T-helper 17 cell (primary cell): Measurements from ENCODE around the gene RASGRF2. TPM values are rescaled to one million over a fixed set of nuclear protein-coding genes. Genes with fewer than 3 reads are reported as not detected.

Source experiments
- ATAC-seq: fragments of 150-1000 bp; cut with Tn5 transposase; 2 replicates; pipeline ENCODE4 v1.10.0; 2021; ENCODE audit warnings: mild to moderate bottlenecking, moderate library complexity
- DNase-seq, 3 donors: peaks; one replicate each; pipeline versions ENCODE4 v3.0.0 to v3.0.0-alpha.2; 2020 to 2021
- H3K9me3 ChIP-seq: one replicate; pipeline ENCODE4 v1.7.0; 2013; ENCODE audit warnings: low read length, mild to moderate bottlenecking; ENCODE audit not compliant: control insufficient read depth, poor library complexity, severe bottlenecking
- H3K27ac Mint-ChIP-seq: one replicate; pipeline ENCODE4 v1.8.0; 2022; ENCODE audit warnings: mild to moderate bottlenecking, moderate library complexity, mixed read lengths
- H3K27me3 Mint-ChIP-seq: one replicate; pipeline ENCODE4 v1.8.0; 2022; ENCODE audit warnings: mixed read lengths
- H3K36me3 Mint-ChIP-seq: one replicate; pipeline ENCODE4 v1.8.0; 2022; ENCODE audit warnings: low read depth, mixed read lengths
- H3K4me1 Mint-ChIP-seq: one replicate; pipeline ENCODE4 v1.8.0; 2022; ENCODE audit warnings: mild to moderate bottlenecking, mixed read lengths
- H3K4me3 Mint-ChIP-seq: one replicate; pipeline ENCODE4 v1.8.0; 2022; ENCODE audit warnings: mild to moderate bottlenecking, moderate library complexity, mixed read lengths
- total RNA-seq, 4 donors: library from RNA in 2 of 4; stranded (reverse) in 2 of 4; gene quantifications; one replicate each; pipeline ENCODE4 v1.2.3 and lab custom pipeline; 2022 to 2026

Gene RASGRF2, protein sequence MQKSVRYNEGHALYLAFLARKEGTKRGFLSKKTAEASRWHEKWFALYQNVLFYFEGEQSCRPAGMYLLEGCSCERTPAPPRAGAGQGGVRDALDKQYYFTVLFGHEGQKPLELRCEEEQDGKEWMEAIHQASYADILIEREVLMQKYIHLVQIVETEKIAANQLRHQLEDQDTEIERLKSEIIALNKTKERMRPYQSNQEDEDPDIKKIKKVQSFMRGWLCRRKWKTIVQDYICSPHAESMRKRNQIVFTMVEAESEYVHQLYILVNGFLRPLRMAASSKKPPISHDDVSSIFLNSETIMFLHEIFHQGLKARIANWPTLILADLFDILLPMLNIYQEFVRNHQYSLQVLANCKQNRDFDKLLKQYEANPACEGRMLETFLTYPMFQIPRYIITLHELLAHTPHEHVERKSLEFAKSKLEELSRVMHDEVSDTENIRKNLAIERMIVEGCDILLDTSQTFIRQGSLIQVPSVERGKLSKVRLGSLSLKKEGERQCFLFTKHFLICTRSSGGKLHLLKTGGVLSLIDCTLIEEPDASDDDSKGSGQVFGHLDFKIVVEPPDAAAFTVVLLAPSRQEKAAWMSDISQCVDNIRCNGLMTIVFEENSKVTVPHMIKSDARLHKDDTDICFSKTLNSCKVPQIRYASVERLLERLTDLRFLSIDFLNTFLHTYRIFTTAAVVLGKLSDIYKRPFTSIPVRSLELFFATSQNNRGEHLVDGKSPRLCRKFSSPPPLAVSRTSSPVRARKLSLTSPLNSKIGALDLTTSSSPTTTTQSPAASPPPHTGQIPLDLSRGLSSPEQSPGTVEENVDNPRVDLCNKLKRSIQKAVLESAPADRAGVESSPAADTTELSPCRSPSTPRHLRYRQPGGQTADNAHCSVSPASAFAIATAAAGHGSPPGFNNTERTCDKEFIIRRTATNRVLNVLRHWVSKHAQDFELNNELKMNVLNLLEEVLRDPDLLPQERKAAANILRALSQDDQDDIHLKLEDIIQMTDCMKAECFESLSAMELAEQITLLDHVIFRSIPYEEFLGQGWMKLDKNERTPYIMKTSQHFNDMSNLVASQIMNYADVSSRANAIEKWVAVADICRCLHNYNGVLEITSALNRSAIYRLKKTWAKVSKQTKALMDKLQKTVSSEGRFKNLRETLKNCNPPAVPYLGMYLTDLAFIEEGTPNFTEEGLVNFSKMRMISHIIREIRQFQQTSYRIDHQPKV (N-terminal part only)
- 10 to 100 TPM; 21.3 to 32.3 TPM for total RNA-seq
- 30.6 to 43.6 reads per million in 2 donors for total RNA-seq (lab: John Stamatoyannopoulos, UW)

DNA sequence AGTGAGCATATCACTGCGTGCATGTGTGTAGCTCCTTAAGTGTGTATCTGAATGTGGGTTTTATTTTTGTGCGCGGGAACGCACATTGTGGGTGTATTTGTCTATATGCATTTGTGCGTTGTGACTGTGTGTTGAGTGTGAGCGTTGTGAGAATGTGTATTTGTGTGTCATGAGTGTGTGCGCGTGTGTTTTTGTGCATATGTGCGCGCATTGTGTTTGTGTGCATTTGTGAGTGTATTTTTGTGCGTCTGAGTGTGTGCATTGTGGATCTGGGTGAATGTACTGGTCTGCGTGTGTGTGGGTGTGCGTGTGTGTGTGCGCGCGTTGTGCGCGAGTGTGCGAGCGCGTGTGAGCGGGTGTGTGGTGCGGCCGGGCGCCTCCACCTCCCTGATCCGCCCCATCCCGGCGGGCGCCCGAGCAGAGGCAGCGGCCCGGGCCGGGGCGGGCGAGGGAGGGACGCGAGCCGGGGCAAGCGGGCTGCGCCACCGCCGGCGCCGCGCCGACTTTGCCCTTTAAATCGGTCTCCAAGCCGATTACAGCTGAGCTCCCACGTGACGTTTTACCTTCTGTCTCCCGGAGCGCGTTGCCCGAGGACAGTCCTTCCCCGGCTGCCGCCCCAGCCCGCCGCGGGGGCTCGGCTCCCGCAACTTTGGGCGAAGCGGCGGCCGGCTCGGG is at the start of gene RASGRF2:
Gene RASGRF2, plus strand, starts transcription at position 596 of the 675 bp plus-strand sequence. CDS start 376 bp downstream, outside the sequence.
- ATAC-seq (peak; percentile 53), DNase-seq (peak; percentile 17 to 32 (median 29))
- Mint-ChIP-seq H3K4me3 (peak within 1 kb of the TSS; percentile 99), H3K4me1 (peaks cover 45% of the 10 kb centered on the region), H3K27ac (peak within 1 kb of the TSS; percentile 91), H3K36me3 (peaks cover 7% of the 10 kb centered on the region), H3K27me3 (no peaks in the 10 kb centered on the region)
- no peaks in the 10 kb centered on the region for H3K9me3 ChIP-seq

DNA sequence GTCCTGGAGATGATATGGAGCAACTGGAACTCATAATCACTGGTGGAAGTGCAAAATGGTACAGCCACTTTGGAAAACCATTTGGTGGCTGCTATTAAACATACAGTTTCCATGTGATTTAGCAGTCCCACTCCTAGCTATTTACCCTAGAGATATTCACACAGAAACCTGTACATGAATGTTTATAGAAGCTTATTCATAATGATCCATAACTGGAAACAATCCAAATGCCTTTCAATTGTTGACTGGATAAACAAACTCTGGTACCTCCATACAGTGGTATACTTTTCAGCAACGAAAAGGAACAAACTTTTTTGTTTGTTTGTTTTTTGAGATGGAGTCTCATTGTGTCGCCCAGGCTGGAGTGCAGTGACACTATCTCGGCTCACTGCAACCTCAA is 47.7 kb upstream of the RASGRF2 start:
- DNase-seq, result no peak
- no peak for ATAC-seq
- Mint-ChIP-seq H3K27me3 (no peaks in the 10 kb centered on the region), H3K4me3 (no peak overlapping the region), H3K27ac (no peak overlapping the region), H3K36me3 (no peaks in the 10 kb centered on the region), H3K4me1 (peaks cover 2% of the 10 kb centered on the region)
- H3K9me3 ChIP-seq, result no peaks in the 10 kb centered on the region

DNA sequence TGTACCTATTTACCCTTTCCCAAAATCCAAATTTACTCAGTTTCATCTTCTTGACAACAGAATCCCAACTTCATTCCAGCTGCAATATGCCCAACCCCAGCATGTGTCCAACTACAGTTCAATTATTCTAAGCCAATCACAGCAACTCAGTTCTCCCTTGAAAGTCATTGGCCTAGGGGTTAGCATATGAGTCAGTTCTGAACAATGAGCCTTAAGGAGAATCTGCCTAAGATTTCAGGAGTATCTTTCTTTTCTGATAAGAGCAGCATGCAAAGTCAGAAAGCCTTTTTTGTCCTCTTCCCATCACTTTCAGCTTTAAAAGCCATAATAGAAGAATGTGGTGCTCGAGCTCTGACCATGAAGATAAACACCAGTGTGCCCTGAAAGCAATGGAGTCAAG is 44.4 kb upstream of the RASGRF2 start:
- Mint-ChIP-seq H3K27ac (no peak overlapping the region), H3K36me3 (no peaks in the 10 kb centered on the region), H3K27me3 (no peaks in the 10 kb centered on the region), H3K4me1 (peaks cover 4% of the 10 kb centered on the region), H3K4me3 (no peak overlapping the region)
- no peaks in the 10 kb centered on the region for H3K9me3 ChIP-seq
- no peak for DNase-seq
- ATAC-seq, result no peak

DNA sequence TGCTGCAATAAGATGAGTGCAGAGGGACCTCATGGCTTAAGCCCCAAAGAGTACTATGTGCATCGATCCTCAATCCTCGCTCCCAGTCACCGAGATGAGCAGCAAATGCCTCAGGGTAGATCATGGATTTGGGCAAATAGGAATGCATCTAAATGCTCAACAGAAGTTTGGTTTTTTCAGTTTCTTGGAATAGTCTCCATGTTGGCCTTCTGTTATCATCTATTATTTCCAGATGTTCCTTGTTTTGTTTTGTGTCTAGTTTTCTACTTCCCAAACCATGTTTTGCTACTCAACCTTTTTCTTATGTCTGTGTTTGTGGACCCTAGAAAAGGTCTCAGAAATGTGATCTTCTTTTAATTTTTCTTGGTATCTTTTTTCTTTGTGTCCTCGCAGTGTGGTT is 43.5 kb upstream of the RASGRF2 start:
- ATAC-seq, result no peak
- no peak for DNase-seq
- Mint-ChIP-seq H3K27me3 (no peaks in the 10 kb centered on the region), H3K27ac (no peak overlapping the region), H3K4me1 (peaks cover 4% of the 10 kb centered on the region), H3K4me3 (no peak overlapping the region), H3K36me3 (no peaks in the 10 kb centered on the region)
- no peaks in the 10 kb centered on the region for H3K9me3 ChIP-seq

DNA sequence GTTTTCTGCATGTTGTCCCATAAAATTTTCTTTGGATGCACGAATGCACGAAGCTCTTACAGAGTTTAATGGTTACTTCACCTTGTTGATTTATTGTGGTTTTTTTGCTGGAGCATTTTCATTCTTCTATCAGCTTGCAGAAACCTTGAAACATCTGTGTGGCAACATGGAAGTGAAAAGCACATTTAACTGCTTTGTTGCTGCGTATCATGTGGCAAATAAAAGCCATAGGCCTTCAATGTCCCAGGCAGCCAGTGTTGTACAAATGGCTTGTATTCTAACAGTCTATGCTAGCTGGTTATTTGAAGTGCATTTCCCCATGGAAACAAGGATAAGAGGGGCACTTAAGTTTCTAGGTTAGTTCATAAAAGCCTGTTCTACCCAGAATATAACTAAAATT is 42.5 kb upstream of the RASGRF2 start:
- Mint-ChIP-seq H3K27me3 (no peaks in the 10 kb centered on the region), H3K4me3 (no peak overlapping the region), H3K36me3 (no peaks in the 10 kb centered on the region), H3K4me1 (peaks cover 4% of the 10 kb centered on the region), H3K27ac (no peak overlapping the region)
- ATAC-seq, result no peak
- no peaks in the 10 kb centered on the region for H3K9me3 ChIP-seq
- DNase-seq, result no peak

DNA sequence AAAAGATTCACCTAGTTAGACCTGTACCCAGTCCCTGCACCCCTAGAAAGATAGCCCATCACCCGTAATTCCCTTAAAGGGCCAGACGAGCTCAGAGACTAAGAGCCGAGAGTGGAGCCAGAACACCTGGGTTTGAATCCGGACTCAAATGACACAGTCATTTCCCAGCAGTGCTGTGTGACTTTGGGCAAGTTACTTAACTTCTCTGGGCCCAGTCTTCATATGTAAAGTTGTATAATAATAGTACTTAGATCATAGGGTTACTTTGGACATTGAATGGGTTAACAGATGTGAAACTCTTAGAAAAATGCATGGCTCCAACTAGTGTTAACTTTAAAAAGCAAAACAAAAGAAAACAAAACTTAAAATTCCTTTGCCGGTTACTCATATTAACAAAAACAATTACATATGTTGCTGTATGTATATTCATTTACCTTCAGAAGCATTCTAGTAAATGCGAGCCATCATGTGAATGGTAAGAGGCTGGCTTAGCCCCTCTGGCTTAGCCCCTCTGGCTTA is 40.4 kb upstream of the RASGRF2 start:
- no peak overlapping the region for H3K4me3 Mint-ChIP-seq
- peak overlapping the region; percentile 1 for H3K27ac Mint-ChIP-seq
- ATAC-seq, result no peak
- DNase-seq, result no peak
- no peaks in the 10 kb centered on the region for H3K27me3 Mint-ChIP-seq
- peaks cover 4% of the 10 kb centered on the region for H3K4me1 Mint-ChIP-seq
- H3K9me3 ChIP-seq, result no peaks in the 10 kb centered on the region
- no peaks in the 10 kb centered on the region for H3K36me3 Mint-ChIP-seq

DNA sequence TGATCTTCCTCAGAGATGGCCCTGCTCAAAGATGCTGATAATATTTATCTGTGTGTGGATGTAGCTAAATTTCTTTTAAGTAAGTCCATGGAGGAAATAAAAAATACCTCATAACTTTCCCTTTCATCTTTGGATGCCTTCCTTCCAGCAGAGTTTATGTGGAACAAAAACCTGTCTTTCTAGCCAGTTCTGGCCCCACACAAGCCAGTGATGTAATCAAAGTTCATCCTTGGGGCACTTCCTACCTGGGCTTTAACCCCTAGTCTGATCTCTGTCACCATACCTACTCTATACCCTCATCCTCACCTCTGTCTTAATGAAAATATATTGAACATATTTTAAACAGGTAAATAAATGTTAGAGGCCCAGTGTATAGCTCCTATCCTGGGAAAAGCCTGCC is 39.8 kb upstream of the RASGRF2 start:
- no peak for DNase-seq
- Mint-ChIP-seq H3K4me3 (no peak overlapping the region), H3K27ac (peak overlapping the region; percentile 1), H3K27me3 (no peaks in the 10 kb centered on the region), H3K36me3 (no peaks in the 10 kb centered on the region), H3K4me1 (peaks cover 4% of the 10 kb centered on the region)
- no peak for ATAC-seq
- no peaks in the 10 kb centered on the region for H3K9me3 ChIP-seq

DNA sequence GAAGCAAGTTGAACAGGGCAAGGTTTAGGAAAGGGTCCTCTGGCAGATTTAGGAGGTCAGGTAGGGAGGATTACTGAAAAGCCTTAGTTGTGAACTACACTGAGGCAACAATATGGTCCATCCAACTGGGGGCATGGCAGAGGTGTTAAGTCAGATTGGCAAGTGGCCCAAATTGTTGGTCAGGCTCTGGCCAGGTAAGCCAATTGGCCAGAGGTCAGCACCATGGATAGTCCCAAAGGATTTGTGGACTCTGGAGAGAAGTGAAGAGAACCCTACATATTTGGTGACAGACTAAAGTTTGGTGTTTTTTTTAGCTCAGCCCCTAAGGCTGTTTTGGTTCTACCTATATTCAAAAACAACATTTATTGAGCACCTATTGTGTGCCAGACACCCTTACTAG is 39.1 kb upstream of the RASGRF2 start:
- no peaks in the 10 kb centered on the region for H3K36me3 Mint-ChIP-seq
- H3K27ac Mint-ChIP-seq, result no peak overlapping the region
- H3K4me3 Mint-ChIP-seq, result no peak overlapping the region
- H3K9me3 ChIP-seq, result no peaks in the 10 kb centered on the region
- no peak for ATAC-seq
- no peak for DNase-seq
- H3K27me3 Mint-ChIP-seq, result no peaks in the 10 kb centered on the region
- H3K4me1 Mint-ChIP-seq, result peaks cover 2% of the 10 kb centered on the region

DNA sequence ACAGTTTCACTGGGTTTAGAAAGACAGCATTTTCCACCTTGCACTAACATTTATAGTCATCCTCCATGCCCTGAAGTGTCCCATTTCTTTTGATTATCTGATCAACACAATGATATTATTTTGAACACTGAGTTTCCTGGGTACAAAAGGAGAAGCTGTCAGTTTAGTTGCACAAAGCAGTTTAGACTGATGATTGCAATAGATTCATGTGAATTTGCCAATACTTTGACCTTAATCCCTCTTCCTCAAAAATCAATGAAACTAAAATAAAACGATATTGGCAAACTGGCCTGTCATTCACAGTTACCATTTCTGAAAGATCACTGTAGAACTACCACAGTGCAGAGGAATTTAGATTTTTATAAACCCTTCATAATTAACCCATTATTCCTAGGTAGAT is 34.2 kb upstream of the RASGRF2 start:
- Mint-ChIP-seq H3K36me3 (no peaks in the 10 kb centered on the region), H3K4me1 (peaks cover 4% of the 10 kb centered on the region), H3K4me3 (no peak overlapping the region), H3K27ac (no peak overlapping the region), H3K27me3 (peaks cover 7% of the 10 kb centered on the region)
- ATAC-seq (no peak), DNase-seq (no peak)
- H3K9me3 ChIP-seq, result no peaks in the 10 kb centered on the region

DNA sequence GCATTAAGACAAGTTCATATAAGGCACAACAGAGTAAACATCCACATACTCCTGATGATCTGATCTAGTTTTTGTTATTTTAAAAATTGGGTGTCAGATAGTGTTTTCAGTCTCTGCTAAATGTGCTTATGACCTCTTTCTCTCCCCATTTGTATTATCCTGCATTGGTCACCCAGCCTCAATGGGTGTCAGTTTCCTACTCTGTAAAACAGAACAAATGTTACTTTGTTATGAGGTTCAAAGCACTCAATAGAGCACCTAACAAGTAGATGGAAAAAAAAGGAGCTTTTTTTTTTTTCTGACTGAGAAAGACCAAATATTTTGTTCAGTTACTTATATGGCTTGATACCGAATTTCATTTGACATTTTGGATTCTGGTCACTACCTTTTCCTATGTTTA is 33.6 kb upstream of the RASGRF2 start:
- no peak overlapping the region for H3K27ac Mint-ChIP-seq
- peaks cover 4% of the 10 kb centered on the region for H3K4me1 Mint-ChIP-seq
- no peak for ATAC-seq
- DNase-seq, result no peak
- H3K36me3 Mint-ChIP-seq, result no peaks in the 10 kb centered on the region
- peaks cover 7% of the 10 kb centered on the region for H3K27me3 Mint-ChIP-seq
- H3K9me3 ChIP-seq, result no peaks in the 10 kb centered on the region
- H3K4me3 Mint-ChIP-seq, result no peak overlapping the region

DNA sequence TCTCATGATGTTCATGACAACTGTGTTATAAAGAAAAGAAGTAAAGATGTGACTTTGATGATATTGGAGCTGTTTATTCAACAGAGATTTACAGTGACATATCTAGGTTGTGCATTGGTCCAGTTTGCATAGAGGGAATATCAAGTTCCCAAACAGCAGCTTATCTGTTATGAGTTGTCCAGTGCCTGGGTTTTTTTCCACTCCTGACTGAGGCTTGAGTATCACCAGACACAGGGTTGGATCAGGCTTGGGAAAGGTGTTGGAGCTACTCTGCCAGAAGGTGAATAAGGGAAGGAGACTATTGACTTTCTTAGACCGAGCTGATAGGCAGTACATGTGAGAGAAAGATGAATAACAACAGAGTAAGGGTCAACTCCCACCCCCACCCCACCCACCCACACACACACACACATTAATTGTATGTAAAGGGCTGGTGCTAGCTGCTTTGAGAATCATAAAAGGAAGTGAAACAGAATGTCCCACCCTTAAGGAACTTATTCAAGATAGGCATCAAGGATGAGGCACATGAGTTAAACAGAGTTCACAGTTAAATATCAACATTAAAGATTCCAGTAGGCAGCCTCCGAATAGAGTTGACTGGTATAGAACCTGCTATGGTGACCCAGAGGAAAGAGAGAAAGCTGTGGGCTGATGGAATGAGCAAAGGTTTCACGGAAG is 33.0 kb upstream of the RASGRF2 start:
- no peak for ATAC-seq
- Mint-ChIP-seq H3K27ac (no peak overlapping the region), H3K27me3 (peaks cover 7% of the 10 kb centered on the region), H3K36me3 (no peaks in the 10 kb centered on the region), H3K4me1 (peaks cover 4% of the 10 kb centered on the region), H3K4me3 (no peak overlapping the region)
- DNase-seq, result no peak
- no peaks in the 10 kb centered on the region for H3K9me3 ChIP-seq

DNA sequence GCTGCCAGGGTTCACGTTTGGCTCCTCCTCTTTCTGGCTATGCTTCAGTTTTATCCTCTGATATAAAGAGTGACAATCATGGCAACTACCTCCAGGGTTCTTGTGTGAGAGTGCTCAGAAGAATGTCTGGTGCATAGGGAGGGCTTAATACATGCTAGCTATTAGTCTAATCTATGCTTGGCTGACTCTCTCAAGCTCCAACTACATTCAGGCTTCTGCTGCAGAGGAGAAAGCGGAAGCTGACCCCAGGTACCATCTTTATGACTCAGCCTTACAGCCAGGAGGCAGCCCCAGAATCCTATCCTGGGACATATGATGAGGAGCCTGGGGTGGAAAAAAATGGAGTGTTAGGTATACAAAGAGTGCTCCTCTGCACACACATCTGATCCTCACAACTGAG is 32.1 kb upstream of the RASGRF2 start:
- H3K36me3 Mint-ChIP-seq, result no peaks in the 10 kb centered on the region
- H3K4me3 Mint-ChIP-seq, result no peak overlapping the region
- H3K4me1 Mint-ChIP-seq, result peaks cover 4% of the 10 kb centered on the region
- ATAC-seq (no peak), DNase-seq (no peak)
- peaks cover 7% of the 10 kb centered on the region for H3K27me3 Mint-ChIP-seq
- H3K9me3 ChIP-seq, result no peaks in the 10 kb centered on the region
- no peak overlapping the region for H3K27ac Mint-ChIP-seq
